ENCODE measurements around the gene COX20. TPM values are rescaled to one million over a fixed set of nuclear protein-coding genes. Genes with fewer than 3 reads are reported as not detected.

The COX20 gene, protein sequence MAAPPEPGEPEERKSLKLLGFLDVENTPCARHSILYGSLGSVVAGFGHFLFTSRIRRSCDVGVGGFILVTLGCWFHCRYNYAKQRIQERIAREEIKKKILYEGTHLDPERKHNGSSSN
- 10 to 100 TPM; 19.4 to 43.2 (median 24.1) TPM for total RNA-seq

DNA sequence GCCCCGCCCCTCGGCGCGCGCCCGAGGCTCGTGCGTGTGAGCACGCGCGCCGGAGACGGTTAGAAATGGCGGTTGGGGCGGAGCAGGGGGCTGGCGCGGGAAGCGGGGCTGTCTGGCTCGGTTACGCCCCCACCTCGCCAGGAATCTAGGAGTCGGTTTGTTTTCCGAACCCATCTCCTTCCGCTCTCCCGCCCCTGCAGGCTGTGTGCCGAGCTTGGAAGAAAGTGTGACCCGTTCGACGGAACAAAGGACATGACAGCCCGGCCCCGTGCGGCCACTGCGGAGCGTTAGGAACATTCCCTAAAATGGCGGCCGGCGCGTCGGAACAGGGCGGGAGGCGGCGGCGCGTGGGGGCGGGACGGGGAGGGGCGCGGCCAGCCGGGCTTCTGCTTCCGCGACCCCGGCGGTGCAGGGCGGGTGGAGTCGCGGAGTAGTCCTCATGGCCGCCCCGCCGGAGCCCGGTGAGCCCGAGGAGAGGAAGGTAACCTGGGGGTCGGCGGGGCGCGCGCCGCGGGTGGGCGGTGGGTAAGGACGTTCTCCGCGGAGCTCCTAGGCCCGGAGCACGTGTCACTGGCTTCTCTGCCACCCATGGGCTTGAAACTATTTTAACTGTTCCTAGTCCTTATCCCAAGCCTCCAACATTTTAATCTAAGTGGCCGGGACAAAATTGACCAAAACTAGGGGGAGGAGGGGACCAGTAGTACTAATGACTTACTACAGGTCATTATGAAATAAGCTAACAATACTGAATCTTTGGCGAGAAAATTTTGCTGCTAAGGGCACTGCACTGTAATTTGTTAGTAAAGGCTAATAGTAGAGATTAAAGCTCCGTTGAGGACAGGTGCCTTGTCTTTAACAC lies at the start of gene COX20:
Gene COX20 (plus strand): TSS at position 383 of the 859 bp plus-strand sequence. CDS start 57 bp downstream, at position 440.
- DNase-seq (ENCODE audit: low spot score), result peak; percentile 58

DNA sequence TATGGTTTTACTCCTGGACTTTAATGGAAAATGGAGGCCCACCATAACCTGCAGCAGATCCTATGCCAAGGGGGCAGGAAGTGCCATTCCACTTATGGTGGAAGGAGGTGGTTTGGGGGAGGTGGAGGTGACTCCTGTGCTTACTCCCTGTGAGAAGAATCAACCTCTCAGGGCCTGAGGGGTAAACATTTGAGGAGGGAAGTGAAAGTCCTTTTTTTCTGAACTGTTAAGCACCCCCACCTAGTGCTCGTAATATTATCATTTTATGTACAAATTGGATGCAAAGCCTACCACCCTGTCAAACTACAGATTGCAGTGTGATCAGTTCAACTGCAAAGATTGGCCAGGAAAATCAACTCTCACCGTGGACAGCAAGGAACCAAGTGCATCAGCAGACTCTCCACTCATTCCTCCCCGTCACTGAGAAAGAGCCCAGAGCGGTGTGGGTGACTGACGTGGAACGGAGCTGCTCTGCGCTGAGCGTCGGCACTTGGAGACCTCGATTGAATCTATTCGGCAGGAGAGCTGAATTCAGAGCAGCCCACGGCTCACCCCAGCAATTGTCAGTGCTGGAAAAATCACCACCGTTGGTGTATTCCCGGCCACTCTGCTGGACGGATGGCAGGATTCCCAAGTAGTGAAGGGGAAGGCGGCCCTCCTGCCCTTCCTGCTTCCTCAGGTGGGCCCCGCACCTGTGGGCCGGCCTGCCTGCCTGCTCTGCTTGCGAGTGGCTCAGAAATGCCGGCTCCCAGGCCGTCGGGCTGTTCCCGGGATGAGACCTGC lies 46.8 kb upstream of the COX20 start:
- DNase-seq (ENCODE audit: low spot score), result no peak
- ATAC-seq (ENCODE audit: low FRiP score), result no peak
- TF ChIP-seq, protein P1, sequence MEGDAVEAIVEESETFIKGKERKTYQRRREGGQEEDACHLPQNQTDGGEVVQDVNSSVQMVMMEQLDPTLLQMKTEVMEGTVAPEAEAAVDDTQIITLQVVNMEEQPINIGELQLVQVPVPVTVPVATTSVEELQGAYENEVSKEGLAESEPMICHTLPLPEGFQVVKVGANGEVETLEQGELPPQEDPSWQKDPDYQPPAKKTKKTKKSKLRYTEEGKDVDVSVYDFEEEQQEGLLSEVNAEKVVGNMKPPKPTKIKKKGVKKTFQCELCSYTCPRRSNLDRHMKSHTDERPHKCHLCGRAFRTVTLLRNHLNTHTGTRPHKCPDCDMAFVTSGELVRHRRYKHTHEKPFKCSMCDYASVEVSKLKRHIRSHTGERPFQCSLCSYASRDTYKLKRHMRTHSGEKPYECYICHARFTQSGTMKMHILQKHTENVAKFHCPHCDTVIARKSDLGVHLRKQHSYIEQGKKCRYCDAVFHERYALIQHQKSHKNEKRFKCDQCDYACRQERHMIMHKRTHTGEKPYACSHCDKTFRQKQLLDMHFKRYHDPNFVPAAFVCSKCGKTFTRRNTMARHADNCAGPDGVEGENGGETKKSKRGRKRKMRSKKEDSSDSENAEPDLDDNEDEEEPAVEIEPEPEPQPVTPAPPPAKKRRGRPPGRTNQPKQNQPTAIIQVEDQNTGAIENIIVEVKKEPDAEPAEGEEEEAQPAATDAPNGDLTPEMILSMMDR (IDR thresholded peaks at IDR 0.05), result no peak

More for the DNA sequence above, at the start of gene COX20:
- ATAC-seq (ENCODE audit: low FRiP score), result peak; percentile 88
- TF ChIP-seq, protein P1 (IDR thresholded peaks at IDR 0.05), result no peak

DNA sequence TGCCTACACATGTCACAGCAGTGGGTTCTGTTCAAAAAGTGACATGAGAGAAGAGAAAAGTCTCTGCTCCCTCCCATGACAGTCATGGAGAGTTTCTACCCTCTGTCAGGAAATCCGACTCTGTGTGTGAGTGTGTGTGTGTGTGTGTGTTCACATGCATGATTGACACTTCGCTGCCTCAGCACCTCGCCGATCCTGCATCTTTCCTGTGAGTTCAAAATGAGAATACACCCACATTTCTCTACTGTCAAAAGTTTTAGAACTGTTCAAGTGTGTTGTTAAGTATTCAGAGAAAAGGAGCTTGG lies 46.2 kb upstream of the COX20 start:
- DNase-seq (ENCODE audit: low spot score), result no peak
- ATAC-seq (ENCODE audit: low FRiP score), result no peak

DNA sequence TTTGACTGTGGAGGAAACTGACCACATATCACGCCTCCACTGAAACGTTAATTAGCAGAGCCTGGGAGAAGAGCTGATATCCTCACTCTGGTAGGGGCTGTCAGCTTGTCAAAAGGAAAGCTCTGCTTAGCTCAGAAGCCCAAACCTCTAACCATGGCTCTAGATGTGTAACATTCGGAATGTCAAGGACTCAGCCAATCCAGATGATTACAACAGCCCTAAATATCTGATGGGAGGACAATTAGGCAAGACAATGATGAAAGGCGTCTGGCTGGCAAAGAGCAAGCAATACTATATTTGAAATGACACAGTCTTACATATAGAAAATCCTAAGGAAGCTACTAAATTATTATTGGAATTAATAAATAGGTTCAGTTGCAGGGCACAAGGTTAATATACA lies 45.7 kb upstream of the COX20 start:
- DNase-seq (ENCODE audit: low spot score), result no peak
- ATAC-seq (ENCODE audit: low FRiP score), result no peak
- TF ChIP-seq, protein P1 (IDR thresholded peaks at IDR 0.05), result no peak

More for the DNA sequence above, 46.2 kb upstream of the COX20 start:
- TF ChIP-seq, protein P1 (IDR thresholded peaks at IDR 0.05), result no peak

DNA sequence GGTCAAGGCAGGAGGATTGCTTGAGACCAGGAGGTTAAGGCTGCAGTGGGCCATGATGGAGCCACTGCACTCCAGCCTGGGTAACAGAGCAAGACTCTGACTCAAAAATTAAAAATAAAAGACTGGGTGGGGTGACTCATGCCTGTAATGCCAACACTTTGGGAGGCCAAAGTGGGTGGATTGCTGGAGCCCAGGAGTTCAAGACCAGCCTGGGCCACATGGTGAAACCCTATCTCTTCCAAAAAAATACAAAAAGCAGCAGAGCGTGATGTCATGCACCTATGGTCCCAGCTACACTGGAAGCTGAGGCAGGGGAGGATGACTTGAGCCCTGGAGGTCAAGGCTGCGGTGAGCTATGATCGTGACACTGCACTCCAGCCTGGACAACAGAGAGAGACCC lies 44.4 kb upstream of the COX20 start:
- DNase-seq (ENCODE audit: low spot score) (no peak), ATAC-seq (ENCODE audit: low FRiP score) (no peak)
- TF ChIP-seq, protein P1 (IDR thresholded peaks at IDR 0.05), result no peak

DNA sequence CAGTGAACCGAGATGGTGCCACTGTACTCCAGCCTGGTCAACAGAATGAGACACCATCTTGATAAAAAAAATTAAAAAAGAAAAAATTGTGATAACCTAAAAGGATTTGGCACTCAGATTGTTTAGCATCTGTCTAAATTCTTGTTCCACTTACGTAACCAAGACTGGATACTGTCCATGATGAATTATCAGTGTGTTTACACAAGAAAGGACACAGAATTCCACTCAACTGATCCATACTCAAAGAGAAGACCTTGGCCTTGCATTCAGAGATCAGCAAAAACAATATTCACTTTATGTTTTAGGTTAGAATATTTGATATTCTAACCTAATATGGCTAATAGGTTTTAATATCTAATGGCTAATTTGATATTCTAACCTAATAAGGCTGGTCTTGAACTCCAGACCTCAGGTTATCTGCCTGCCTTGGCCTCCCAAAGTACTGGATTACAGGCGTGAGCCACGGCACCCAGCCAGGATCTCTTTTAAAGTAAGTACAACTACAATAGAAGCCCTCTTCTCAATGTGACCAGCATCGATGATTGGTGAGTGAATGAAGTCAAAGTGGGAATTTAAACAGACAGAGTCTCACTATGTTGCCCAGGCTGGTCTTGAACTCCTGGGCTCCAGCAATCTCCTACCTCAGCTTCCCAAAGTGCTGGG lies 43.1 kb upstream of the COX20 start:
- DNase-seq (ENCODE audit: low spot score) (no peak), ATAC-seq (ENCODE audit: low FRiP score) (no peak)
- TF ChIP-seq, protein P1 (IDR thresholded peaks at IDR 0.05), result no peak
